ENCODE results near the gene RPL38. TPM values are rescaled to one million over a fixed set of nuclear protein-coding genes. Genes with fewer than 3 reads are reported as not detected.
A peak's percentile ranks its signal among the peaks of the same experiment; 100 is the strongest.

The RPL38 gene
- 353 and 435 TPM in 2 replicates for total RNA-seq (2014; rRNA removed; shearing (Covaris generic))

GRCh38 chr17:74203439-74204240 lies at the start of gene RPL38:
RPL38 (plus strand) TSS chr17:74203678; CDS start chr17:74203956, 278 bp downstream.
- DNase-seq (ENCODE audit: low read depth in 1 of 2, low spot score in 2 of 2): peak; percentile 90 to 98
- Histone ChIP-seq H3K4me1 (replicated peaks) (peaks cover 22% of the 10 kb centered on the region), H3K9me3 (replicated peaks) (no peaks in the 10 kb centered on the region)

GRCh38 chr17:74153821-74154430 lies 49.6 kb upstream of the RPL38 start:
- Histone ChIP-seq H3K36me3 (no peaks in the 10 kb centered on the region), H3K27me3 (replicated peaks) (peaks cover 59% of the 10 kb centered on the region), H3K4me1 (replicated peaks) (no peaks in the 10 kb centered on the region), H3K4me3 (no peak overlapping the region), H3K27ac (no peak overlapping the region), H3K9me3 (replicated peaks) (peaks cover 6% of the 10 kb centered on the region; the same call in 1 of the 2 replicates)
- peak in 1 of 2 experiments; percentile 40 for DNase-seq (ENCODE audit: low read depth in 1 of 2, low spot score in 2 of 2)

More at GRCh38 chr17:74203439-74204240, at the start of gene RPL38:
- peaks cover 46% of the 10 kb centered on the region for H3K27me3 ChIP-seq (replicated peaks)
- H3K36me3 ChIP-seq: peaks cover 48% of the 10 kb centered on the region
- peak within 1 kb of the TSS; percentile 75 for H3K4me3 ChIP-seq
- H3K27ac ChIP-seq: peak within 1 kb of the TSS; percentile 61

- peaks cover 6% of the 10 kb centered on the region; the same call in 1 of the 2 replicates for H3K9me3 ChIP-seq (replicated peaks)
- no peaks in the 10 kb centered on the region for H3K36me3 ChIP-seq
- no peak overlapping the region for H3K27ac ChIP-seq
- peak in 1 of 2 experiments; percentile 24 for DNase-seq (ENCODE audit: low read depth in 1 of 2, low spot score in 2 of 2)
- peaks cover 49% of the 10 kb centered on the region for H3K27me3 ChIP-seq (replicated peaks)
- H3K4me3 ChIP-seq: no peak overlapping the region
- no peaks in the 10 kb centered on the region for H3K4me1 ChIP-seq (replicated peaks)
Measured at GRCh38 chr17:74156878-74157277, 46.6 kb upstream of the RPL38 start.

- peaks cover 6% of the 10 kb centered on the region; the same call in 1 of the 2 replicates for H3K9me3 ChIP-seq (replicated peaks)
- H3K27ac ChIP-seq: no peak overlapping the region
- no peak overlapping the region for H3K4me3 ChIP-seq
- H3K4me1 ChIP-seq (replicated peaks): no peaks in the 10 kb centered on the region
- peak in 1 of 2 experiments; percentile 32 for DNase-seq (ENCODE audit: low read depth in 1 of 2, low spot score in 2 of 2)
- no peaks in the 10 kb centered on the region for H3K36me3 ChIP-seq
- peaks cover 44% of the 10 kb centered on the region for H3K27me3 ChIP-seq (replicated peaks)
Measured at GRCh38 chr17:74157366-74157765, 46.1 kb upstream of the RPL38 start.

- Histone ChIP-seq H3K9me3 (replicated peaks) (peaks cover 6% of the 10 kb centered on the region; the same call in 1 of the 2 replicates), H3K27ac (no peak overlapping the region), H3K27me3 (replicated peaks) (peaks cover 43% of the 10 kb centered on the region), H3K4me1 (replicated peaks) (no peaks in the 10 kb centered on the region), H3K4me3 (no peak overlapping the region), H3K36me3 (no peaks in the 10 kb centered on the region)
- no peak for DNase-seq (ENCODE audit: low read depth in 1 of 2, low spot score in 2 of 2)
Measured at GRCh38 chr17:74158761-74159160, 44.7 kb upstream of the RPL38 start.

- peaks cover 6% of the 10 kb centered on the region; the same call in 1 of the 2 replicates for H3K9me3 ChIP-seq (replicated peaks)
- no peaks in the 10 kb centered on the region for H3K4me1 ChIP-seq (replicated peaks)
- DNase-seq (ENCODE audit: low read depth in 1 of 2, low spot score in 2 of 2): peak in 1 of 2 experiments; percentile 34
- H3K4me3 ChIP-seq: no peak overlapping the region
- H3K36me3 ChIP-seq: no peaks in the 10 kb centered on the region
- no peak overlapping the region for H3K27ac ChIP-seq
- peaks cover 41% of the 10 kb centered on the region for H3K27me3 ChIP-seq (replicated peaks)
Measured at GRCh38 chr17:74159226-74159840, 44.1 kb upstream of the RPL38 start.

- Histone ChIP-seq H3K27me3 (replicated peaks) (peaks cover 41% of the 10 kb centered on the region), H3K4me1 (replicated peaks) (no peaks in the 10 kb centered on the region), H3K27ac (no peak overlapping the region), H3K4me3 (no peak overlapping the region), H3K9me3 (replicated peaks) (peaks cover 6% of the 10 kb centered on the region; the same call in 1 of the 2 replicates), H3K36me3 (no peaks in the 10 kb centered on the region)
- DNase-seq (ENCODE audit: low read depth in 1 of 2, low spot score in 2 of 2): peak in 1 of 2 experiments; percentile 42
Measured at GRCh38 chr17:74160656-74161502, 42.6 kb upstream of the RPL38 start.

- Histone ChIP-seq H3K27ac (no peak overlapping the region), H3K27me3 (replicated peaks) (peaks cover 44% of the 10 kb centered on the region), H3K36me3 (no peaks in the 10 kb centered on the region), H3K4me3 (no peak overlapping the region), H3K9me3 (replicated peaks) (peaks cover 3% of the 10 kb centered on the region; the same call in 1 of the 2 replicates), H3K4me1 (replicated peaks) (no peaks in the 10 kb centered on the region)
- DNase-seq (ENCODE audit: low read depth in 1 of 2, low spot score in 2 of 2): peak in 1 of 2 experiments; percentile 37
Measured at GRCh38 chr17:74161503-74161875, 42.0 kb upstream of the RPL38 start.

- no peaks in the 10 kb centered on the region for H3K4me1 ChIP-seq (replicated peaks)
- H3K9me3 ChIP-seq (replicated peaks): no peaks in the 10 kb centered on the region; the same call in 1 of the 2 replicates
- no peaks in the 10 kb centered on the region for H3K36me3 ChIP-seq
- DNase-seq (ENCODE audit: low read depth in 1 of 2, low spot score in 2 of 2): peak in 1 of 2 experiments; percentile 28
- no peak overlapping the region for H3K4me3 ChIP-seq
- H3K27me3 ChIP-seq (replicated peaks): peaks cover 43% of the 10 kb centered on the region
- H3K27ac ChIP-seq: no peak overlapping the region
Measured at GRCh38 chr17:74163271-74163821, 40.1 kb upstream of the RPL38 start.

GRCh38 chr17:74163836-74164235 lies 39.6 kb upstream of the RPL38 start:
- Histone ChIP-seq H3K4me1 (replicated peaks) (no peaks in the 10 kb centered on the region), H3K4me3 (no peak overlapping the region), H3K36me3 (no peaks in the 10 kb centered on the region), H3K27me3 (replicated peaks) (peaks cover 46% of the 10 kb centered on the region), H3K9me3 (replicated peaks) (no peaks in the 10 kb centered on the region; the same call in 1 of the 2 replicates), H3K27ac (no peak overlapping the region)
- DNase-seq (ENCODE audit: low read depth in 1 of 2, low spot score in 2 of 2): peak in 1 of 2 experiments; percentile 33

- no peak for DNase-seq (ENCODE audit: low read depth in 1 of 2, low spot score in 2 of 2)
- no peak overlapping the region for H3K4me3 ChIP-seq
- no peaks in the 10 kb centered on the region; the same call in 1 of the 2 replicates for H3K9me3 ChIP-seq (replicated peaks)
- no peaks in the 10 kb centered on the region for H3K36me3 ChIP-seq
- H3K27ac ChIP-seq: no peak overlapping the region
- peaks cover 46% of the 10 kb centered on the region for H3K27me3 ChIP-seq (replicated peaks)
- no peaks in the 10 kb centered on the region for H3K4me1 ChIP-seq (replicated peaks)
Measured at GRCh38 chr17:74164446-74165045, 38.9 kb upstream of the RPL38 start.

- Histone ChIP-seq H3K36me3 (no peaks in the 10 kb centered on the region), H3K27ac (no peak overlapping the region), H3K9me3 (replicated peaks) (no peaks in the 10 kb centered on the region; the same call in 1 of the 2 replicates), H3K4me1 (replicated peaks) (no peaks in the 10 kb centered on the region), H3K4me3 (no peak overlapping the region), H3K27me3 (replicated peaks) (peaks cover 49% of the 10 kb centered on the region)
- no peak for DNase-seq (ENCODE audit: low read depth in 1 of 2, low spot score in 2 of 2)
Measured at GRCh38 chr17:74165797-74166365, 37.6 kb upstream of the RPL38 start.

Measured in SJSA1 (cell line).